Psoas muscle (tissue), 8 donors: ENCODE results near the gene DDO. TPM values are rescaled to one million over a fixed set of nuclear protein-coding genes. Genes with fewer than 3 reads are reported as not detected.
"Not testable (repeated sequence)": the region's sequence is repeated elsewhere in the genome, so short reads cannot be mapped to it uniquely, and the experiment has no call there.

Source experiments
- ATAC-seq, 4 donors: fragments of 200-7000 bp; cut with Tn5 transposase; one replicate each; pipeline ENCODE4 v1.9.1; 2020; ENCODE audit warnings: moderate library complexity in 3 of 4, mild to moderate bottlenecking in 2 of 4
- DNase-seq, 2 donors: peaks; one replicate each; pipeline ENCODE4 v3.0.0-alpha.2; 2020
- H3K27ac ChIP-seq: fragments of 200-600 bp; one replicate; pipeline ENCODE4 v1.8.0; 2022
- H3K27me3 ChIP-seq, 3 donors: fragments of 200-600 bp in 1 of 3; one replicate each; pipeline versions ENCODE4 v1.6.1 to v1.8.0; 2013 to 2022; ENCODE audit warnings: low read length in 2 of 3, mild to moderate bottlenecking in 2 of 3, moderate library complexity in 1 of 3; ENCODE audit not compliant: insufficient read depth in 3 of 3
- H3K36me3 ChIP-seq, 2 donors: fragments of 200-600 bp in 1 of 2; one replicate each; pipeline versions ENCODE4 v1.6.1 to v1.8.0; 2013 to 2022; ENCODE audit warnings: low read depth in 1 of 2, mild to moderate bottlenecking in 1 of 2, moderate library complexity in 1 of 2; ENCODE audit not compliant: insufficient read depth in 1 of 2
- H3K4me1 ChIP-seq: fragments of 200-600 bp; one replicate; pipeline ENCODE4 v1.8.0; 2022
- H3K4me3 ChIP-seq: fragments of 200-600 bp; one replicate; pipeline ENCODE4 v1.8.0; 2022; ENCODE audit warnings: mild to moderate bottlenecking
- H3K9me3 ChIP-seq: fragments of 200-600 bp; one replicate; pipeline ENCODE4 v1.8.0; 2022
- CTCF ChIP-seq: fragments of 200-600 bp; IDR thresholded peaks from one replicate; pipeline ENCODE4 v1.8.0; 2022; ENCODE audit warnings: antibody characterized with exemption
- WGBS, 3 donors: extraction: QIAGEN DNeasy Blood & Tissue Kit; methylation state at CpG; one replicate each; pipeline versions ENCODE4 v1.1.6 to v1.1.7; 2013; 5-methylcytosine and 5-hydroxymethylcytosine counted together
- intact Hi-C, 2 donors: fragments of 100-400 bp; cut with DNase I; formaldehyde crosslinking; loops; one replicate each; pipeline versions ENCODE4 v1.11.0 to v1.14.2; 2022
- polyA plus RNA-seq, 3 donors: library from polyadenylated mRNA; stranded (reverse); fragments of 200-250 nt; gene quantifications; one replicate each; pipeline ENCODE4 v1.2.3, GENCODE V29; 2013
- total RNA-seq, 4 donors: library from RNA; stranded (reverse); fragmentation: NEBNext Ultra II Directional in 2 of 4; extraction: Animal tissue kit (Norgen Biotek cat#: 25700) in 2 of 4; gene quantifications; one replicate each; pipeline versions ENCODE4 v1.2.1 to v1.2.4, GENCODE V29; 2021 to 2023
- donor health status: healthy with polysubstance abuse.
- donor health status: DM: no; HTN: no; CAD: no; lungs with moderate emphysema.
- donor health status: Bipolar disorder and iron deficiency.
- donor health status: healthy.
- donor health status: DM: yes; HTN: yes; CAD: no.
- donor health status: DM: no; HTN: no; CAD: no.
- donor health status: DM: no; HTN: no; CAD: no.
- donor health status: DM: yes; HTN: yes; CAD: no.

Gene DDO
- total and polyA plus RNA-seq, 7 donors: 1.7 to 9.7 (median 4.8) TPM

- Histone ChIP-seq H3K27ac (no peak overlapping the region), H3K36me3 (no peaks in the 10 kb centered on the region), H3K9me3 (no peaks in the 10 kb centered on the region), H3K4me1 (no peaks in the 10 kb centered on the region), H3K27me3 (peaks cover 0 to 19% (median 9%) of the 10 kb centered on the region in 3 donors), H3K4me3 (no peak overlapping the region)
- TF ChIP-seq CTCF: no peak
- DNase-seq (no peak), ATAC-seq (no peak)
- intact Hi-C loops: no loop called here
- 47 to 56% (median 51%) methylated on average over 4 of the region's 4 CpGs for WGBS, 3 donors
These were observed 61.8 kb downstream of the DDO start for GRCh38 chr6:110353457-110354001.

- Histone ChIP-seq H3K36me3 (no peaks in the 10 kb centered on the region), H3K4me1 (no peaks in the 10 kb centered on the region), H3K27me3 (peaks cover 0 to 12% (median 5%) of the 10 kb centered on the region in 3 donors), H3K9me3 (no peaks in the 10 kb centered on the region), H3K4me3 (no peak overlapping the region), H3K27ac (no peak overlapping the region)
- no peak for DNase-seq
- 39 to 49% (median 45%) methylated on average over 7 of the region's 7 CpGs for WGBS, 3 donors
- no peak for TF ChIP-seq CTCF
- intact Hi-C loops: no loop called here
- ATAC-seq: no peak
These were observed 62.7 kb downstream of the DDO start for GRCh38 chr6:110352563-110353262.

- Histone ChIP-seq H3K36me3 (no peaks in the 10 kb centered on the region), H3K9me3 (no peaks in the 10 kb centered on the region), H3K4me1 (no peaks in the 10 kb centered on the region), H3K27ac (no peak overlapping the region), H3K4me3 (no peak overlapping the region), H3K27me3 (peaks cover 0 to 5% (median 0%) of the 10 kb centered on the region in 3 donors)
- DNase-seq: no peak
- intact Hi-C loops: no loop called here
- TF ChIP-seq CTCF: no peak
- 75 to 76% (median 76%) methylated on average over 4 of the region's 4 CpGs for whole genome bisulfite sequencing, 3 donors
- ATAC-seq: no peak
These were observed 63.4 kb downstream of the DDO start for GRCh38 chr6:110351986-110352385.

GRCh38 chr6:110351546-110351945 is 63.8 kb downstream of the DDO start:
- intact Hi-C loops: no loop called here
- DNase-seq: no peak
- TF ChIP-seq CTCF: no peak
- Histone ChIP-seq H3K27ac (no peak overlapping the region), H3K9me3 (no peaks in the 10 kb centered on the region), H3K36me3 (no peaks in the 10 kb centered on the region), H3K4me1 (no peaks in the 10 kb centered on the region), H3K27me3 (peaks cover 0 to under 1% (median 0%) of the 10 kb centered on the region in 3 donors), H3K4me3 (no peak overlapping the region)
- no peak for ATAC-seq
- 88 to 95% (median 91%) methylated on average over 3 of the region's 3 CpGs for WGBS, 3 donors

GRCh38 chr6:110350593-110350992 is 64.8 kb downstream of the DDO start:
- DNase-seq, H3K27me3 ChIP-seq, intact Hi-C loops, H3K36me3 ChIP-seq, H3K27ac ChIP-seq, H3K4me3 ChIP-seq, ATAC-seq, H3K9me3 ChIP-seq, H3K4me1 ChIP-seq: not testable (repeated sequence)
- WGBS, 3 donors: 93 to 96% (median 94%) methylated on average over 6 to 7 of the region's 7 CpGs
